ENCODE results near the gene ZSCAN20.

DNA sequence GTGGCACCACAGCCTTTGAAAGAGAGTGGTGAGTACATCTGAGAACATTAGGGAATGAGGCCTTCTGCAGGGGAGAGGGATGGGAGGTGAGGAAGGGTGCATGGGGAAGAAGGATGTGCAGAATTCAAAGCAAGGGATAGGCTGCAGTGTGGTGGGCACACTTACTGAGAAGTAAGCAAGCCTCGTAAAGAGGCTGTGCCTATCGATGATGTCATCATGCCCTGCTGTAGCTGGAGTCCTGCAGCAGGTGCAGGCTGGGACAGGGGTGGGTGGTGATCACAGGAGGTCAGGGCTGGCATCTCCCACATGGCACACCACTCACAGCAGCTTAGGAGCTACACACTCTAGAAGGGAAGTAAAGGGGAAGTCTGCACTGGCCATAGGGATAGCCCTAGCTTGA lies 16.2 kb downstream of the ZSCAN20 start:
- TF ChIP-seq, protein P1, sequence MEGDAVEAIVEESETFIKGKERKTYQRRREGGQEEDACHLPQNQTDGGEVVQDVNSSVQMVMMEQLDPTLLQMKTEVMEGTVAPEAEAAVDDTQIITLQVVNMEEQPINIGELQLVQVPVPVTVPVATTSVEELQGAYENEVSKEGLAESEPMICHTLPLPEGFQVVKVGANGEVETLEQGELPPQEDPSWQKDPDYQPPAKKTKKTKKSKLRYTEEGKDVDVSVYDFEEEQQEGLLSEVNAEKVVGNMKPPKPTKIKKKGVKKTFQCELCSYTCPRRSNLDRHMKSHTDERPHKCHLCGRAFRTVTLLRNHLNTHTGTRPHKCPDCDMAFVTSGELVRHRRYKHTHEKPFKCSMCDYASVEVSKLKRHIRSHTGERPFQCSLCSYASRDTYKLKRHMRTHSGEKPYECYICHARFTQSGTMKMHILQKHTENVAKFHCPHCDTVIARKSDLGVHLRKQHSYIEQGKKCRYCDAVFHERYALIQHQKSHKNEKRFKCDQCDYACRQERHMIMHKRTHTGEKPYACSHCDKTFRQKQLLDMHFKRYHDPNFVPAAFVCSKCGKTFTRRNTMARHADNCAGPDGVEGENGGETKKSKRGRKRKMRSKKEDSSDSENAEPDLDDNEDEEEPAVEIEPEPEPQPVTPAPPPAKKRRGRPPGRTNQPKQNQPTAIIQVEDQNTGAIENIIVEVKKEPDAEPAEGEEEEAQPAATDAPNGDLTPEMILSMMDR (IDR thresholded peaks at IDR 0.05): no peak
- no peak for TF ChIP-seq POLR2A (IDR thresholded peaks at IDR 0.05)
